GM04504 (cell line): ENCODE results near the gene WDR27.
"Not testable (repeated sequence)": the region's sequence is repeated elsewhere in the genome, so short reads cannot be mapped to it uniquely, and the experiment has no call there.

ENCODE experiments used
- DNase-seq: peaks from one replicate; pipeline ENCODE4 v3.0.0-alpha.2; 2012; ENCODE audit warnings: low read depth

WDR27 gene

DNA sequence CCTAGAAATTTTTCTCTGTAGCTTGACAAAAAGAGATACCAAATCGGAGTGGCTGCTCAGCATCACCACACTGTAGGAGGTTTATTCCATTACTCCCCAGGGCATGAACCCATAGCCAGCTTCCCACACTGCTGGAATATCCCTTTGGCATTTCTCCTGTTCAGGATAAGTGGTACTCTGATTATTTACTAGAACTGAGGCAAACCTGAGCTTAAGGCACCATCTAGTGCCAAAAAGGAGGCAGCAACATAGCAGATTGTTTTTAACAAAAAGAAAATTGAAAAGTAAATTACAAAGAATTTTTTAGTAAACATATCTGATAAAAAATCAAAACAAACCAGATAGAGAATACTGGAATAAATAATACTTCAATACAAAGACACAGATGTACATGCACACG, 181.7 kb downstream of the WDR27 start:
- DNase-seq, result no peak

DNA sequence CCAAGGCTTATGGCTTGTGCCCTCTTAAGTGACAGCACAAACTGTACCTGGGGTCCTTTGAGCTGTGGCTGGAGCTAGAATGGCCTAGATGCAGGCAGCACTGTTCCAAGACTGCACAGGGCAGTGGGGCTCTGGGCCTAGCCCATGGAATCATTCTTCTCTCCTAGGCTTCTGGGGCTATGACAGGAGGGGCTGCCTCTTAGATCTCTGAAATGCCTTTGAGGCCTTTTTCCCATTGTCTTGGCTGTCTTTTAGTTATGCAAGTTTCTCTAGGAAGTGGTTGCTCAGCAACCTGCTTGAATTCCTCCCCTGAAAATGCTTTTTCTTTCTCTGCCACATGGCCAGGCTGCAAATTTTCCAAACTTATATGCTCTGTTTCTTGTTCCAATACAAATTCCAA, 183.4 kb downstream of the WDR27 start:
- DNase-seq, result no peak

- DNase-seq, result no peak
Observed at GRCh38 chr6:169513478-169514193, 188.2 kb downstream of the WDR27 start.

DNA sequence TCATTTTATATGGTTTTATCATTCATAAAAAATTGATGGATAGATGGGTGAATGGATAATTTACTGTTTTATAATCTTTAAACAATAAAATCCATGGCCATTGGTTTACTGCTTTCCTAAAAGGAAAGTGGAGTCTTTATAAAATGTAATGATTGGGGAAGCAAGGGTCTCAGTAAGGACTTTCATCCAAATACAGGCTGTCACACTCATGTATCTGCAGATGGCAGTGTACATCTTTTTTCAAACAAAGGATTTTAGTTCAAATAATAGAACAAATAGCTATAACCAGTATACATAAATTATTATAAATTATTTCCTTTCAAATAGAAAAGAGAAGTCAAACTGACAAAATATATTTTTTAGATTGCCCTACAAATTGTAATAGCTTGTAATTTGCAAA, 190.0 kb downstream of the WDR27 start:
- not testable (repeated sequence) for DNase-seq

- DNase-seq, result no peak
Observed at GRCh38 chr6:169510871-169511270, 191.0 kb downstream of the WDR27 start.

DNA sequence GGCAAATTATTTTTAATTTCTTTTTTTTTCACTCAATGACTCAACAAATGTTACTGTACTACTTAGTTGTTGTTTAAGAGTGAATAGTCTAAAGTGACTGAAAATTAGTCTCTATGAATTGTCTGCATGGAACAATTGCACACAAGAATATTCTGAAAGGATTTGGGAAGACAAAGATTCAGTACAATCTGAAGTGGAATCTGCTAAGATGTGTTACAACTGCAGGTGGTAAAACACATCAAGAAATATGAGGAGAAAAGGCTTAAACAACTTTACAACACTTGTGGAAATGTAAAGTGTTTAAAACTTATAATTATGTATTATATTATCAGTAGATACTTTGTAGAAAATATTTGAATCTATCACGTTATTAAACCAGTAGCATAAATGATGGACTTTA, 193.4 kb downstream of the WDR27 start:
- DNase-seq, result no peak

- no peak for DNase-seq
Observed at GRCh38 chr6:169503422-169504152, 198.2 kb downstream of the WDR27 start.

DNA sequence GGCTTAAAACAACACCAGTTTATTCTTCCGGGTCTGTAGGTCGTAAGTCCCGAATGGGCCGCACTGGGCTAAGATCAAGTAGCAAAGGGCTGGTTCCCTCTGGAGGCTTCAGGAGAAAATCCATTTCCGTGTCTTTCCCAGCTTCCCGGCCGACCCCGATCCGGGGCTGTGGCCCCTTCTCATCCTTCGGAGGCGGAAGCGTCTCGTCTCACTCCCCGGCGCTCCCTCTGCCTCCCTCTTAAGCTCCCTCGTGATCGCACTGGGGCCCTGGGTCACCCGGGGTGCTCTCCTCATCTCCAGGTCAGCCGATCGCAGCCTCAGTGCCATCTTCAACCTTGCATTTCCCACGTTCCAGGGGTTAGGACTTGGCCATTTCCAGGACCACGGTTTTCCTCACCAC, 199.4 kb downstream of the WDR27 start:
- DNase-seq, result no peak

GRCh38 chr6:169501777-169502313, 200.0 kb downstream of the WDR27 start:
- DNase-seq, result no peak

- no peak for DNase-seq
Observed at GRCh38 chr6:169501128-169501527, 200.7 kb downstream of the WDR27 start.

GRCh38 chr6:169500688-169501087, 201.1 kb downstream of the WDR27 start:
- no peak for DNase-seq

DNA sequence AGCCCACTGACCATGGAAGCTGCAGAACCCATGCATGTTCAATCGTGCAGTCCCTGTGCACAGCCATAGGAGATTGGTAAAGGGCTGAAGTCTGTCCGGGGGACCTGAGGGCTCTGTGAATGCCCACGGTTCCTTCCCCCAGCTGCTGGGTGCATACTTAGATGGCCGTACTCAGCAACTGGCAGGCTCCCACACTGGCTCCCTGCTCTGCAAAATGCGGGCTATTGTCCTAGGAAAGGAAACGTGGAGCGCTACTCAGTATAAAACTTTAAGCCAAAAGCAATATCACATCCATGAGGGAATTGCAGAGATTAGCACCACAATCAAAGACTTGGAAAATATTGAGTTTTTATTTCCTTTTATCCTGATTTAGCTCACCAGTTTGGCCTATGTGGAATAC, 202.0 kb downstream of the WDR27 start:
- DNase-seq, result no peak

- no peak for DNase-seq
Observed at GRCh38 chr6:169498916-169499513, 202.8 kb downstream of the WDR27 start.

DNA sequence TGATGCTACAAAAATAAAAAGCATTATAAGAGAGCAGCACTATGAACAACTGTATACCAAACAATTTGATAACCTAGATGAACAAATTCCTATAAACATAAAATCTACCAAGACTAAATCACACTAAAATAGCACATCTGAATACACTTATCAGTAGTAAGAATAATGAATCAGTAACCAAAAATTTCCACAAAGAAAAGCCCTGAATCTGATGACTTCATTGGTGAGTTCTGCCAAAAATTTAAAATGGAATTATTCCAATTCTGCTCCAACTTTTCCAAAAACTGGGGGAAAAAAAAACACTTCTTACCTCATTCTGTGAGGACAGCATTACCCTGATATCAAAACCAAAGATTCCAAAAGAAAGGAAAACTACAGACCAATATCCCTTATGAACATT, 206.2 kb downstream of the WDR27 start:
- DNase-seq, result no peak

- no peak for DNase-seq
Observed at GRCh38 chr6:169494038-169494437, 207.8 kb downstream of the WDR27 start.

DNA sequence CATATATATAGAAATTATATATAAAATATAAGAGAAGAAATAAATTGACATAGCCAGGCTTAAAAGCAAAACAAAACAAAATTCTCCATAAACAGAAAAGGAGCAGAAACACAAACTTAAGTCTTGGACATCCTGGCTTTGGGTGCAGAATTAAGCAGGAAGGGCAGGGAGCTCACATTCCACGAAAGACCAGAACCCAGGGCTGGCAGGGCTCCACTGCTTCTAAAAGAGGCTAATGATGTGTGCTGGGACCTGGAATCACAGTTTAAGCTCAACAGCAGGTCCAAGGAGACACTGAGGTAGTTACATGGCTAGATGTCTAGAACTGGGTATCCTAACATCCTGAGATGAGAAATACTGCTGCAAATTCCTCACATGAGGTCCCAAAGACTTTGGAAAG, 210.3 kb downstream of the WDR27 start:
- DNase-seq, result no peak

DNA sequence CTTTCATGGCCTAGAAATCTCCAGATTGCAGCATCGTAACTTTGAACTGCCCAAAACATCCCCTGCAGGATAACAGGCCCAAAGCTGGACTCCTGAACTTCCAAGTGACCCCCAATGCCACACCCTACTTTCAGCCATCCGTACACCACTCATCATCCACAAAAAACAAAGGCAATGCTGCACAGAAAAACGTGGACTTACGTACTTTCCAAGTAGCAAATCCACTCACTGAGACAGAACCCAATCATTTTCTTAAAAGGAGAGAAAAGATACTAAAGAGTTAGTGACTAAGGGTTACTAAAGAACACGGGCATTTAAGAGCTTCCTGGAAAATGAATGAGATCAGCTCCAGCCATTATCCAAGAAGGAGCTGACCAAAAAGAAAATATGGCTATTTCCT, 211.0 kb downstream of the WDR27 start:
- no peak for DNase-seq

- no peak for DNase-seq
Observed at GRCh38 chr6:169490246-169490641, 211.6 kb downstream of the WDR27 start.

DNA sequence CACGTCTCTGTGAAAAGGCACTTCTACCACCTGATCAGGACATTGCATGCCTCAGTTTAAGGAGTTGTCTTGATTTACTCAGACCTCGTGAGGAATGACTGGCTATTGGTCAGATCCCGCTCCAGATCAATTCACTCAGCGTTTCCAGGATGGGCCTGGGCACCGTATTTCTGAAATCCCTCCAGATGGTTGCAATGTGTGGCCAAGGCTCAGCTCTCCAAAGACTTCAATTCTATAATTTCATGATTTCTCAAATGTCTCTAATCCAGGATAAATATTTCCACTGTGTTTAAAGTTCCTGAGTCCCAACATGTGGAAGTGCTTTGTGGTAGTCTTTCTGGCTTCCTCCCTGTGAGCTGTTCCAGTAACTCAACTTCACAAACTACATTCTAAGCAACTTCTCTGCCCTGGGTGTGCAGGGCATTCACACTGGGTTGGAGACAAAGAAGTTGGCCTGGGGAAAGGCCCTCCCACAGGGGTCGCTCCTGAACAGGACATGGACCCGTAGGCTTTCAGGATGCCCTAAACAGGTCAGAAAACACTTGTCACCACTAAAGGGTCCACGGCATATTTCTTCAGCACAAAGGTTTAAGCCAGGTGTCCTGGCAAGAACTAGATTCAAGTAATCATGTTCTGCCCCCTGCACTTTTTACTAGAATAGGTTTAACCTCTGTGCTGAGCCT, 212.1 kb downstream of the WDR27 start:
- DNase-seq, result peak; percentile 77

DNA sequence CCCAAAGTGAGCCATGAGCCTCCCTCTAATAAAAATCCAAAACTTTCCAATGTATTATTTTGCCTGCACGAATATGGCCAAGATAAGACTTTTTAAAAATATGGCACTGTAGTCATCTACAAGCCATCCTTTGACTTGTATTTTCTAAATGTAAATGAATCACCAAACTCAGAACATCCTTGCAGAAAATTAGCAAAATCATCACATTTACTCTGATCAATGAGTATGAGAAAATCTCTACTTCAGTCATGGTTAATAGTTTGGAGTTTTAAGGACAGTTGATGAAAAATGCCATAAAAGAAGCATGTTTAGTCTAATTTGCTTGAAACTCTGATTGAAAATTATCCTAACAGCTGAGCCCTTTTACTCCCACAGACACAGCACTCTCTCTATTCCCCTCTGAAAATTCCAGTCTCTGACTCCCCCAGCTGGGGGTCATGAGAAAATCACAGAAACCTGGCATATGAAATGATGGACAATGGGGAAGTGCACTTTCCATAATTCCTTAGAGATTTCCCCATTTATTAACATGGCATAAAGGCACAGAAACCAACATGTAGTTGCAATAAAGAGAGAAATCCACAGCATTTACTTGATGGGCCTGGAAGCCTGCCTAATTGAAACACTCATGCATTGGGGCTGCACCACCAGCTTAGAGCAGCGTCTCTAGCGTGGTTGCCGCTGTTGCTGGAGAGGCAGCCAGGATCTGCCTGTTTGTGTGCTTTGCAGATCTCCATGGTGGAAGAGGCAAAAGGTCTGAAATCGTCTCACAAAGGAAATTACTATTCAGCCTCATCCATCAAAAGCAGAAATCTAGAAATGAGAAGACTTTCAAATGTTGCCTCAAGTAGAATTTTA, 214.0 kb downstream of the WDR27 start:
- DNase-seq, result no peak

DNA sequence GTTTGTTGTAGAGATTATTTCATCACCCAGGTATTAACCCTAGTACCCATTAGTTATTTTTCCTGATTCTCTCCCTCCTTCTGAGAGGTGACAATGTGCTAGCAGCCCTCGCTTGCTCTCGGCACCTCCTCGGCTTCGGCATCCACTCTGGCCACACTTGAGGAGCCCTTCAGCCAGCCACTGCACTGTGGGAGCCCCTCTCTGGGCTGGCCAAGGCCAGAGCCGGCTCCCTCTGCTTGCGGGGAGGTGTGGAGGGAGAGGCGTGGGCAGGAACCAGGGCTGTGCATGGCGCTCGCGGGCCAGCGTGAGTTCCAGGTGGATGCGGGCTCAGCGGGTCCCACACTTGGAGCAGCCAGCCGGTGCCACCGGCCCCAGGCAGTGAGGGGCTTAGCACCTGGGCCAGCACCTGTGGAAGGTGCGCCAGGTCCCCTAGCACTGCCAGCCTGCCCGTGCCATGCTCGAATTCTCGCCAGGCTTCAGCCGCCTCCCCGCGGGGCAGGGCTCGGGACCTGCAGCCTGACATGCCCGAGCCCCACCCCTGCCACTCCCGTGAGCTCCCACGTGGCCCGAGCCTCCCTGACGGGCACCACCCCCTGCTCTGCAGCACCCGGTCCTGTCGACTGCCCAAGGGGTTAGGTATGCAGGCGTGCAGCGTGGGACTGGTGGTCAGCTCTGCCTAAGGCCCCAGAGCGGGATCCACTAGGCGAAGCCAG, 221.9 kb downstream of the WDR27 start:
- DNase-seq, result no peak
